Ascending aorta (tissue), 2 donors: Measurements from ENCODE around the gene WDR45B. TPM values are rescaled to one million over a fixed set of nuclear protein-coding genes. Genes with fewer than 3 reads are reported as not detected.

Experiments used
- DNase-seq, 2 donors: peaks; one replicate each; pipeline ENCODE4 v3.0.0-alpha.2; 2019; ENCODE audit warnings: low spot score in 2 of 2
- H3K27ac ChIP-seq, 2 donors: fragments of 200-600 bp; sonication (generic); one replicate each; pipeline ENCODE4 v1.5.1; 2016 to 2017; ENCODE audit warnings: mild to moderate bottlenecking in 1 of 2
- H3K27me3 ChIP-seq: fragments of 200-600 bp; sonication (generic); one replicate; pipeline ENCODE4 v1.5.1; 2017
- H3K36me3 ChIP-seq, 2 donors: fragments of 200-600 bp; sonication (generic); one replicate each; pipeline ENCODE4 v1.5.1; 2016
- H3K4me1 ChIP-seq, 2 donors: fragments of 200-600 bp; sonication (generic); one replicate each; pipeline ENCODE4 v1.5.1; 2016 to 2017; ENCODE audit warnings: mild to moderate bottlenecking in 1 of 2
- H3K4me3 ChIP-seq, 2 donors: fragments of 200-600 bp; sonication (generic); one replicate each; pipeline ENCODE4 v1.5.1; 2016 to 2017; ENCODE audit warnings: mild to moderate bottlenecking in 1 of 2
- H3K9me3 ChIP-seq, 2 donors: fragments of 200-600 bp; sonication (generic); one replicate each; pipeline ENCODE4 v1.5.1; 2016
- CTCF ChIP-seq, 3 experiments: fragments of 200-600 bp in 2 of 3; fragments of 450-650 bp in 1 of 3; sonication (generic) in 2 of 3; IDR thresholded peaks; one replicate each; pipeline ENCODE4 v1.5.1; 2016 to 2019; ENCODE audit warnings: antibody characterized with exemption in 3 of 3, mild to moderate bottlenecking in 1 of 3, moderate library complexity in 1 of 3
- intact Hi-C: fragments of 100-400 bp; cut with DNase I; formaldehyde crosslinking; loops from one replicate; pipeline ENCODE4 v1.15.1; 2023
- total RNA-seq: library from RNA; depleted of rRNA; stranded (reverse); fragments of >200 nt; gene quantifications from one replicate; pipeline ENCODE4 v1.1.0, GENCODE V29; 2016

The WDR45B gene
- total RNA-seq, 1 donor from 2014 or later = 53.7 TPM

GRCh38 chr17:82667668-82668000 is 19.4 kb upstream of the WDR45B start:
- H3K27ac ChIP-seq = no peak overlapping the region
- peaks cover 0 to 8% of the 10 kb centered on the region in 2 donors for H3K36me3 ChIP-seq
- no peak for TF ChIP-seq CTCF (IDR thresholded peaks at IDR 0.05)
- intact Hi-C loops = no loop called here
- DNase-seq = no peak
- H3K4me1 ChIP-seq = peaks cover 0 to 3% of the 10 kb centered on the region in 2 donors
- no peaks in the 10 kb centered on the region for H3K9me3 ChIP-seq
- H3K4me3 ChIP-seq = no peak overlapping the region
- no peaks in the 10 kb centered on the region for H3K27me3 ChIP-seq

- Histone ChIP-seq H3K9me3 (no peaks in the 10 kb centered on the region), H3K4me3 (no peak overlapping the region), H3K4me1 (peaks cover 0 to 3% of the 10 kb centered on the region in 2 donors), H3K27ac (no peak overlapping the region), H3K27me3 (no peaks in the 10 kb centered on the region), H3K36me3 (peaks cover 0 to 11% of the 10 kb centered on the region in 2 donors)
- intact Hi-C loops = no loop called here
- no peak for DNase-seq
- TF ChIP-seq CTCF (IDR thresholded peaks at IDR 0.05) = no peak
Observed at GRCh38 chr17:82666931-82667667, 18.9 kb upstream of the WDR45B start.

GRCh38 chr17:82665891-82666290 is 17.6 kb upstream of the WDR45B start:
- H3K27ac ChIP-seq = no peak overlapping the region
- H3K4me1 ChIP-seq = peaks cover 0 to 3% of the 10 kb centered on the region in 2 donors
- H3K4me3 ChIP-seq = no peak overlapping the region
- DNase-seq = no peak
- no peaks in the 10 kb centered on the region for H3K27me3 ChIP-seq
- peaks cover 0 to 11% of the 10 kb centered on the region in 2 donors for H3K36me3 ChIP-seq
- no peaks in the 10 kb centered on the region for H3K9me3 ChIP-seq
- intact Hi-C loops = no loop called here
- no peak for TF ChIP-seq CTCF (IDR thresholded peaks at IDR 0.05)

GRCh38 chr17:82665217-82665616 is 17.0 kb upstream of the WDR45B start:
- intact Hi-C loops = no loop called here

GRCh38 chr17:82664701-82665182 is 16.5 kb upstream of the WDR45B start:
- peaks cover 0 to 2% of the 10 kb centered on the region in 2 donors for H3K4me1 ChIP-seq
- intact Hi-C loops = no loop called here
- DNase-seq = no peak
- no peak overlapping the region for H3K4me3 ChIP-seq
- H3K27me3 ChIP-seq = no peaks in the 10 kb centered on the region
- H3K9me3 ChIP-seq = no peaks in the 10 kb centered on the region
- no peak overlapping the region for H3K27ac ChIP-seq
- TF ChIP-seq CTCF (IDR thresholded peaks at IDR 0.05) = no peak
- peaks cover 0 to 11% of the 10 kb centered on the region in 2 donors for H3K36me3 ChIP-seq

More at GRCh38 chr17:82665217-82665616, 17.0 kb upstream of the WDR45B start:
- Histone ChIP-seq H3K9me3 (no peaks in the 10 kb centered on the region), H3K27ac (no peak overlapping the region), H3K4me3 (no peak overlapping the region), H3K27me3 (no peaks in the 10 kb centered on the region), H3K4me1 (peaks cover 0 to 3% of the 10 kb centered on the region in 2 donors), H3K36me3 (peaks cover 0 to 11% of the 10 kb centered on the region in 2 donors)
- no peak for TF ChIP-seq CTCF (IDR thresholded peaks at IDR 0.05)
- DNase-seq = no peak
